ENCODE data around the gene XRCC1. TPM values are rescaled to one million over a fixed set of nuclear protein-coding genes. Genes with fewer than 3 reads are reported as not detected.

XRCC1 gene
- total RNA-seq, 1 experiment from 2014 or later, result 38.0 TPM

DNA sequence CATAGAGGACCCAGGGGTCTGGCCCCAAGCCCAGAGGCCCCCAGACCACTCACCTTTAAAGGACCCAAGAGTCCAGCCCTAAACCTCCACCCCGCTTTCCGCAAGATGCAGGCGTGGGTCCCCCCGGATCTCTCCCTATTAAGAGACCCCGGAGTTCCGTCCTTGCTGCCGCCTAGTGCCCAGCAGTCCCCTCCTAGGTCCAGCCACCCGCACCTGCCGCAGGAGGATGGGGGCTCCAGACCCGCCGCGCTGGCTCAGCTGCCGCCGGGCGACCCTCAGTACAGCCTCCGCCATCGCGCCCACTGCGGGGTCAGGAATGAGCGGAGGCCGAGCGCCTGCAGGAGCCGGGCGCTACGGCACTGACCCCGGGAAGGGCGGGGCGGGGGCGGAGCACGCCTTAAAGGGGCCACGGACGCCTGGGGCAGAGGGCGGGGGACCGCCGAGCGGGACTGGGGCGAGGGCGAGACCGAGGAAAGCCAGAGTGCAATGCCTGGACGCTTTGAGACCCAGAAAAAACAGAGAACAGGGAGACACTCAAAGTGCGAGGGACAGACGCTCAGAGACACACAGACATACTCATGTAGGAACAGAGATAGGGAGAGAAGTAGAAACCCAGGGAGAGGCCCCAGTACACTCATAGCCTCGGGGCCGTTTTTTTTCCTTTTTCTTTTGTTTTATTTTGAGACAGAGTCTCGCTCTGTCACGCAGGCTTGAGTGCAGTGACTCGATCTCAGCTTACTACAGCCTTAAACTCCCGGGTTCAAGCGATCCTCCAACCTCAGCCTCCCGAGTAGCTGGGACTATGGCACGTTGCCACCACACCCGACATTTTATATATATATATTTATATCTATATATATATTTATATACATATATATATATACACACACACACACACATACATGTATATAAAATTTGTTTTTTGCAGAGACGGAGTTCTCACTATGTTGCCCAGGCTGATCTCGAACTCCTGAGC, 48.2 kb downstream of the XRCC1 start, which contains the start of gene ETHE1:
Gene ETHE1 (minus strand): TSS at position 318 of the 976 bp plus-strand sequence. CDS start 24 bp downstream, at position 294.
- WGBS (ENCODE audit: extremely low coverage, insufficient read length, low lambda C conversion rate), result no CpG with 5 or more reads among the region's 54 CpGs
- Mint-ChIP-seq H3K9me3 (no peaks in the 10 kb centered on the region), H3K27me3 (ENCODE audit: low read depth) (peaks cover 38% of the 10 kb centered on the region), H3K4me3 (peak within 1 kb of the TSS; percentile 80 to 94), H3K36me3 (ENCODE audit: insufficient read depth in 1 of 3, low read depth in 3 of 3) (no peaks in the 10 kb centered on the region), H3K4me1 (peaks cover 15 to 20% of the 10 kb centered on the region in 2 experiments), H3K27ac (no peak within 1 kb of the TSS)
- no peak within 1 kb of the TSS for H3K56ac ChIP-seq (ENCODE audit: insufficient read length, low read depth, low read length)
- H3K79me1 ChIP-seq (ENCODE audit: insufficient read depth, low read depth, low read length, poor library complexity, severe bottlenecking), result no peaks in the 10 kb centered on the region
- H2BK20ac ChIP-seq (ENCODE audit: low read depth, low read length, poor library complexity, severe bottlenecking), result no peak within 1 kb of the TSS
- no peak within 1 kb of the TSS for H2AK5ac ChIP-seq (ENCODE audit: insufficient read length, low read length)
- no peak within 1 kb of the TSS for H4K5ac ChIP-seq (ENCODE audit: insufficient read length, low read depth, low read length)
- no peak within 1 kb of the TSS for H3K27ac ChIP-seq (ENCODE audit: insufficient read length, low read depth, low read length)
- H3K9me3 ChIP-seq (ENCODE audit: control insufficient read depth, low read depth, low read length), result no peaks in the 10 kb centered on the region
- peak; percentile 81 for DNase-seq
- H2BK15ac ChIP-seq (ENCODE audit: low read depth, low read length), result no peak within 1 kb of the TSS
- no peak within 1 kb of the TSS for H3K14ac ChIP-seq (ENCODE audit: insufficient read depth, low read length)
- H3K9ac ChIP-seq (ENCODE audit: extremely low read depth, insufficient read length, low read length), result no peak within 1 kb of the TSS
- H4K91ac ChIP-seq (ENCODE audit: insufficient read length, low read depth, low read length), result no peak within 1 kb of the TSS
- no peak within 1 kb of the TSS for H2BK120ac ChIP-seq (ENCODE audit: low read depth, low read length, poor library complexity, severe bottlenecking)
- peak within 1 kb of the TSS; percentile 86 for H3K4me2 ChIP-seq (ENCODE audit: insufficient read depth, insufficient read length, low read length)
- no peak within 1 kb of the TSS for H3K4ac ChIP-seq (ENCODE audit: low read depth, low read length)
- peaks cover 4% of the 10 kb centered on the region for H4K20me1 ChIP-seq (ENCODE audit: control insufficient read depth, insufficient read depth, insufficient read length)
- H2AFZ ChIP-seq (ENCODE audit: low read length), result no peak within 1 kb of the TSS
- TF ChIP-seq, protein P1, sequence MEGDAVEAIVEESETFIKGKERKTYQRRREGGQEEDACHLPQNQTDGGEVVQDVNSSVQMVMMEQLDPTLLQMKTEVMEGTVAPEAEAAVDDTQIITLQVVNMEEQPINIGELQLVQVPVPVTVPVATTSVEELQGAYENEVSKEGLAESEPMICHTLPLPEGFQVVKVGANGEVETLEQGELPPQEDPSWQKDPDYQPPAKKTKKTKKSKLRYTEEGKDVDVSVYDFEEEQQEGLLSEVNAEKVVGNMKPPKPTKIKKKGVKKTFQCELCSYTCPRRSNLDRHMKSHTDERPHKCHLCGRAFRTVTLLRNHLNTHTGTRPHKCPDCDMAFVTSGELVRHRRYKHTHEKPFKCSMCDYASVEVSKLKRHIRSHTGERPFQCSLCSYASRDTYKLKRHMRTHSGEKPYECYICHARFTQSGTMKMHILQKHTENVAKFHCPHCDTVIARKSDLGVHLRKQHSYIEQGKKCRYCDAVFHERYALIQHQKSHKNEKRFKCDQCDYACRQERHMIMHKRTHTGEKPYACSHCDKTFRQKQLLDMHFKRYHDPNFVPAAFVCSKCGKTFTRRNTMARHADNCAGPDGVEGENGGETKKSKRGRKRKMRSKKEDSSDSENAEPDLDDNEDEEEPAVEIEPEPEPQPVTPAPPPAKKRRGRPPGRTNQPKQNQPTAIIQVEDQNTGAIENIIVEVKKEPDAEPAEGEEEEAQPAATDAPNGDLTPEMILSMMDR (conservative IDR thresholded peaks at IDR 0.05), result no peak
- H3K27me3 ChIP-seq (ENCODE audit: insufficient read depth, low read length), result peaks cover 3% of the 10 kb centered on the region; the same call in 1 of the 2 replicates
- H3K23ac ChIP-seq (ENCODE audit: insufficient read length, low read depth, low read length), result no peak within 1 kb of the TSS
- H3K4me1 ChIP-seq (ENCODE audit: insufficient read depth, low read length), result no peaks in the 10 kb centered on the region
- H2BK5ac ChIP-seq (ENCODE audit: insufficient read length, low read length), result no peak within 1 kb of the TSS
- peaks cover 22% of the 10 kb centered on the region for H3K23me2 ChIP-seq (ENCODE audit: insufficient read length, low read depth, low read length, poor library complexity, severe bottlenecking)
- H3T11ph ChIP-seq (ENCODE audit: low read length), result no peak within 1 kb of the TSS
- H4K8ac ChIP-seq (replicated peaks; ENCODE audit: insufficient read length, low read depth, low read length), result no peak within 1 kb of the TSS
- H3K18ac ChIP-seq (ENCODE audit: insufficient read length, low read depth, low read length), result no peak within 1 kb of the TSS
- H2BK12ac ChIP-seq (ENCODE audit: insufficient read length, low read depth, low read length), result no peak within 1 kb of the TSS
- no peaks in the 10 kb centered on the region for H3K79me2 ChIP-seq (ENCODE audit: insufficient read depth, low read length)

Data from H9 (cell line).